HG03175 (cell line): ENCODE measurements around the gene CLEC17A.
"Not testable (repeated sequence)": the region's sequence is repeated elsewhere in the genome, so short reads cannot be mapped to it uniquely, and the experiment has no call there.

ENCODE experiments used
- ATAC-seq: cut with Tn5 transposase; IDR thresholded peaks from one replicate; pipeline ENCODE4 v1.9.1; 2021; ENCODE audit warnings: mild to moderate bottlenecking, moderate library complexity; ENCODE audit not compliant: unreplicated experiment

The CLEC17A gene

DNA sequence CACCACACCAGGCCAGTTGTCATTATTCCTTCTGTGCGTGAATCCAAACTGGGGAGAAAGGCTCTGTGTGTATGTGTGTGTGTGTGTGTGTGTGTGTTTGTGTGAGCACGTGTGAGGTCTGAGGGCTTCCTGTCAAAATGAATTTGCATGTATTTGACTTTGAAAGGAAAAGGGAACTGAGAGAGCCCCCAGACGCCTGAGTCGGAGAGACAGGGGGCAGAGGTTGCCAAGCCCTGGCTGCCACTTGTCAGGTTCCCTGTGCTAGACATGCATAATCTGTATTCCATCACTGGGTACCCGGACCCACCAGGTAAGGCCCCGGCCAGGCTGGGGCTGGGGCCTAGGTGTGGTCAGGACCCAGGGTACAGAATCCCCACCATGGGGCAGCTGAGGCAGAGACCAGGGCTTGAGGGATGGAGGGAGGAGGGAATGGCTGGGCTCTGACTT lies at the start of gene CLEC17A:
CLEC17A (plus strand) TSS at position 191 of the 447 bp plus-strand sequence; CDS start at position 268, 77 bp downstream.
- ATAC-seq: peak; percentile 61

DNA sequence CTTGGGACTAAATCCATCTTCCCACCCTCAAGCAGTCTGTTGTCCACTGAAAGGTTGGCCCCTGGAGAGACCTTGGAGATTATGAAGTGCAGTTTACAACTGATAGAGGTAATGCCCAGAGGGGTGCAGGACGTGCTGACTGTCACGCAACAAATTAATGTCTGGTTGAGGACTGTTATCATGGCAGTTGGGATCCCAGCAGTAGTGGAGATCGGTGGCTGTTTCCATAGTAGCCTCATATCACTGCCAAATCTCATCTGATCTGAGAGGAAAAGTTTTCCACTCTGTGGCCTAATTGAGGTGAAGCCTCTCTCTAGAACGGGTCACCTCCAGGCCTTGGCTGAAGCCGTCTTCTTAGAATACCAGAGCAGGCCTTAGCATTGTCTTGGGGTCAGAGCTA lies 49.4 kb upstream of the CLEC17A start:
- ATAC-seq: no peak

DNA sequence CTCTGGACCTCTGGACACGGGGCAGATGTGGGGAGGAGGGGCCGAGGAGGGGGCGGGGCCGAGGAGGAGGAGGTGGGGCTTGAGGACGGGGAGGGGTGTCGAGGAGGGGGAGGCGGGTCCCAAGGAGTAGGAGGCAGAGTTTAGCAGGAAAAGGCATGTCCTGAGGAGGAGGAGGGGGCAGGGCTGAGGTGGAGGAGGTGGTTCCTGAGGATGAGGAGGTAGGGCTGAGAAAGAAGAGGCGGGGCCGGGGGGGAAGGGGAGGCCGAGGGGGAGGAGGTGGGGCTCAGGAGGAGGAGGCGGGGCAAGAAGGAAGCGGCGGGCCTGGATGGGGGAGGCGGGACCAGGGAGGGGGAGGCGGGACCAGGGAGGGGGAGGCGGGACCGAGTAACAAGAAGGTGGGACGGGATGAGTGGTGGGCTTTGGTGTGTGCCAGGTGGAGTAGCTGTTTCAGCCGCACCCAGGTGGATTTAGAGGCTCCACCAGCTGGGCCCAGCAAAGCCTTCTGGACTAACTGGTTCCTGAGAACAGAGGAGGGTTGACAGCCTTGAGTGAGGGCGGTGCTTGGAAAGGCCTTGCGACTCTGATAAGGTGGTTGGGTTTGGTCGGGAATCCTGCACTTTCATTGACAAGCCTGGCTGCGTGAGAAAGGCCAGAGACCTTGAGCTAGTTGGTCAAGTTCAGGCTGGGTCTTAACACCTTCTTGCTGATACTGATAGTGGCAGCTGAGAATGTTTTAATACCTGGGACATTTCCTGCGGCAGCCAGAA lies 45.8 kb upstream of the CLEC17A start:
- no peak for ATAC-seq

GRCh38 chr19:14540741-14541525 lies 42.0 kb upstream of the CLEC17A start:
- no peak for ATAC-seq

DNA sequence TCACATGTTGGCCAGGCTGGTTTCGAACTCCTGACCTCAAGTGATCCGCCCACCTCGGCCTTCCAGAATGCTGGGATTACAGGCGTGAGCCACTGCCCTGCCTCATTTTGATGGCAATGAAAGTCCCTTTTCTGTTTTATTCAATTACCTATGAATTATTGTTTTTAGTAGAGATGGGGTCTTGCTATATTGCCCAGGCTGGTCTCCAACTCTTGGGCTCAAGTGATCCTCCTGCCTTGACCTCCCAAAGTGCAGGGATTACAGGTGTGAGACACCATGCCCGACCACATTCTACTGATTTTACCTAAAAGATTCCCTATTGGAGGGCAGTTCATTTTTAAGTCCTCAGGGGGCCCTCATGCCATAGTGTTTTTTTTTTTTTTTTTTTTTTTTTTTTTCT lies 40.9 kb upstream of the CLEC17A start:
- not testable (repeated sequence) for ATAC-seq

- ATAC-seq: no peak
These were observed 40.1 kb upstream of the CLEC17A start for GRCh38 chr19:14542711-14543328.

DNA sequence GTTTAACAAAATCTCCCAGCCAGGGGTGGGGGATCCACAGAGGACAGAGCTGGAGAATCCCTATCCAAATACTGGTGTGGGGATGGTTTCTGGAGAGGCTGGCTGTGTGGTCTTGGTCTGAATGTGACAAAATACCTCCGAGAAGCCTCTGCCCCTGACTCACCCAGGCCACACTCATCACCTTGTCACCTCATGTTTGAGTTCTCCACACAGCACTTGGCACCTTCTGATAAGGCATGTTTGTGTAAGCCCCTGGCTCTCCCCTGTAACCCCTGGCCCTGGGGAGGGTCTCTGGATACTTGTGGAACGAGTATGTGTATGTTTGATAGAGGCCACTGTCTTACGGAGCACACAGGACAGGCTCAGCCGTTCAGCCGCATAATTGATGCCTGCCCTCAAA lies 38.8 kb upstream of the CLEC17A start:
- no peak for ATAC-seq

GRCh38 chr19:14544977-14545715 lies 37.7 kb upstream of the CLEC17A start:
- ATAC-seq: no peak

DNA sequence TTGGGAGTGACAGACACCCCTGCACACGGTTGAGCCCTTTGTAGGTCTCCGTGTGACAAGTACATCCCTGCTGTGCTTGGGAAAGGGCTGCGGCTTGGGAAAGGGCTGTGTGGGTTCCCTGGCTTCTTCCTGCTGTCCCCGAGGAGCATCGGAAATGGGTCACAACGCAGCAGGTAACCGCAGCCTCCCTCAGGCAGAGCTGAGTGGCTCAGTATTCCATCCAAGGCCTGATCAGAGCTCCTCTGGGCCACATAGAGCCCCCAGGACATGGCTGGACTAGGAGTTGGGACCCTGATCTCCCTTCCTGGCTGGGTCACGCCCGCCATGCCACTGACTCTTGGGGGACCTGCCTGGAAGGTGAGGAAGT lies 37.2 kb upstream of the CLEC17A start:
- ATAC-seq: no peak

DNA sequence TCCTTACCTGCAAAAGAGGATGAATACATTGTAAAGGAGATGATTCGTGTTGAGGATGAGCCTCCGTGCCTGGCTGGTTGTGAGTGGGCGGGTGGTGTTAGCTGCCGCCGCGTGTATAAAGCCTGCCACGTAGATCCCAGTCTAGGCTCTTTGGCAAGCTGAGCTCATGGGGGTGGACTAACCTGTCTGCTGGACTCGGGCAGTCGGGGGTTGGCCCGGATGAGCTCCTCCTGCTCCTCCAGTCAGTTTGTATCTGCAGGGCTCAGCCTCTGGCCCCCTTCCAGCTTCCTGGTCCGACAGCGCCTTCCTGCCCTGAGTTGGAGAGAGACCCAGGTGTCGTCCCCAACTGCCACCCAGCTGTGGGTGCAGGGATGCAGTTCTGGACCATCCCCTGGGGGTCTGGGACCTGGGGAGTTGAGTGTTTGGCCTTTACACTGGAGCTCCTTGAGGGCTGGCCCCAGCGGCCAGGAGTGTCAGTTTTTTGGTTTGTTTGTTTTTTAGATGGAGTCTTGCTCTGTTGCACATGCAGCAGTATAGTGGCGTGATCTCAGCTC lies 32.6 kb upstream of the CLEC17A start:
- ATAC-seq: no peak

- ATAC-seq: not testable (repeated sequence)
These were observed 31.5 kb upstream of the CLEC17A start for GRCh38 chr19:14551134-14552005.

DNA sequence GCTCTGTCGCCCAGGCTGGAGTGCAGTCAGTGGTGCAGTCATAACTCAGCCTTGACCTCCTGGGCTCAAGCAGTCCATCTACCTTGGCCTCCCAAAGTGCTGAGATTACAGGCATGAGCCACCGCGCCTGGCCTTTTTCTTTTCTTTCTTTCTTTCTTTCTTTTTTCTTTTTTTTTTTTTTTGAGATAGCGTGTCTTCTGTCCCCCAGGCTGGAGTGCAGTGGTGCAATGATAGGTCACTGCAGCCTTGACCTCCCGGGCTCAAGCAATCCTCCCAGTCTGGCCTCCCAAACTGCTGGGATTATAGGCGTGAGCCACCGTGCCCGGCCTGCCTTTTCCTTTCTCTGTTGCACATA lies 30.9 kb upstream of the CLEC17A start:
- ATAC-seq: not testable (repeated sequence)

GRCh38 chr19:14553042-14553938 lies 29.6 kb upstream of the CLEC17A start:
- ATAC-seq: no peak

GRCh38 chr19:14553939-14554243 lies 29.0 kb upstream of the CLEC17A start:
- ATAC-seq: no peak

DNA sequence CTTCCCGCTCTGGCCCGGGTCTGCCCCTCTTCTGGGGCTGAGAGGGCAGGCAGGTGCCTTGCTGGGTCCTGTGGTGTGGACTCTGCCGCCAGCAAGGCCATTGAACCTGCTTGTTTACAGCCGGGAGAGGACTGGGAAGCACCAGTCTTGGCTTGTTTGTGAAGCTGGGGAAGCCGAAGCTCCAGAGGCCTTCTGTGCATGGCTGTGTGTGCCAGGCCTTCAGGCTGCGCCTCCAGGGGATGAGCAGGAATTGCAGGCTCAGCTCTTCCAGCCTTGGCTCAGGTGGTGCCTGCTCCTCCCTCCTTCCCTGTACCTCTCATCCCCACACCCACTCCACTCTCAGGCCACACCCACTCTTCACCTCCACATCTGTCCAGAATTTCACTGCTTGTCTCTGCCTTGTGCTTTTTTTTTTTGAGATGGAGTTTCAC lies 28.5 kb upstream of the CLEC17A start:
- ATAC-seq: no peak

GRCh38 chr19:14555918-14556661 lies 26.8 kb upstream of the CLEC17A start:
- ATAC-seq: no peak

- peak; percentile 65 for ATAC-seq
These were observed 26.2 kb upstream of the CLEC17A start for GRCh38 chr19:14556662-14557188.
